Measurements from ENCODE around the gene PHF2.

PHF2 gene

GRCh38 chr9:93536874-93537273 lies 39.5 kb upstream of the PHF2 start:
- H3K79me2 ChIP-seq, result peaks cover 3% of the 10 kb centered on the region
- H3K4me3 ChIP-seq (ENCODE audit: low read depth, low read length), result no peak overlapping the region
- H3K27me3 ChIP-seq (ENCODE audit: control insufficient read depth, insufficient read depth, low read length), result no peaks in the 10 kb centered on the region
- H3K27ac ChIP-seq, result no peak overlapping the region
- no peak overlapping the region for H3K9ac ChIP-seq
- no peak overlapping the region for H3K4me2 ChIP-seq (ENCODE audit: low read length)
- H3K36me3 ChIP-seq (ENCODE audit: control insufficient read depth, insufficient read depth, low read length), result no peaks in the 10 kb centered on the region
- H3K4me1 ChIP-seq, result peaks cover 4% of the 10 kb centered on the region
- H2AFZ ChIP-seq, result no peak overlapping the region
- no peaks in the 10 kb centered on the region for H3K9me3 ChIP-seq (ENCODE audit: control insufficient read depth, low read length)
- no peak for TF ChIP-seq CTCF (IDR thresholded peaks at IDR 0.05)

- Histone ChIP-seq H3K27ac (no peak overlapping the region), H3K79me2 (no peaks in the 10 kb centered on the region), H3K36me3 (ENCODE audit: control insufficient read depth, insufficient read depth, low read length) (no peaks in the 10 kb centered on the region), H3K9ac (no peak overlapping the region), H3K4me1 (peaks cover 4% of the 10 kb centered on the region), H2AFZ (no peak overlapping the region), H3K9me3 (ENCODE audit: control insufficient read depth, low read length) (no peaks in the 10 kb centered on the region), H3K4me2 (ENCODE audit: low read length) (no peak overlapping the region), H3K4me3 (ENCODE audit: low read depth, low read length) (no peak overlapping the region), H3K27me3 (ENCODE audit: control insufficient read depth, insufficient read depth, low read length) (no peaks in the 10 kb centered on the region)
- no peak for TF ChIP-seq CTCF (IDR thresholded peaks at IDR 0.05)
These were observed 36.1 kb upstream of the PHF2 start for GRCh38 chr9:93540305-93540704.

- Histone ChIP-seq H3K79me2 (no peaks in the 10 kb centered on the region), H3K4me2 (ENCODE audit: low read length) (no peak overlapping the region), H3K27ac (no peak overlapping the region), H2AFZ (no peak overlapping the region), H3K27me3 (ENCODE audit: control insufficient read depth, insufficient read depth, low read length) (no peaks in the 10 kb centered on the region), H3K9me3 (ENCODE audit: control insufficient read depth, low read length) (no peaks in the 10 kb centered on the region), H3K9ac (no peak overlapping the region), H3K4me1 (peaks cover 4% of the 10 kb centered on the region), H3K4me3 (ENCODE audit: low read depth, low read length) (no peak overlapping the region), H3K36me3 (ENCODE audit: control insufficient read depth, insufficient read depth, low read length) (no peaks in the 10 kb centered on the region)
- no peak for TF ChIP-seq CTCF (IDR thresholded peaks at IDR 0.05)
These were observed 35.4 kb upstream of the PHF2 start for GRCh38 chr9:93541005-93541404.

- Histone ChIP-seq H3K27me3 (ENCODE audit: control insufficient read depth, insufficient read depth, low read length) (no peaks in the 10 kb centered on the region), H3K9ac (no peak overlapping the region), H3K4me3 (ENCODE audit: low read depth, low read length) (no peak overlapping the region), H3K9me3 (ENCODE audit: control insufficient read depth, low read length) (no peaks in the 10 kb centered on the region), H3K36me3 (ENCODE audit: control insufficient read depth, insufficient read depth, low read length) (no peaks in the 10 kb centered on the region), H3K79me2 (peaks cover 4% of the 10 kb centered on the region), H3K4me1 (peaks cover 4% of the 10 kb centered on the region), H3K4me2 (ENCODE audit: low read length) (peak overlapping the region; percentile 9), H2AFZ (no peak overlapping the region), H3K27ac (no peak overlapping the region)
- TF ChIP-seq CTCF (IDR thresholded peaks at IDR 0.05), result no peak
These were observed 34.6 kb upstream of the PHF2 start for GRCh38 chr9:93541581-93542349.

GRCh38 chr9:93543117-93543516 lies 33.3 kb upstream of the PHF2 start:
- H3K27me3 ChIP-seq (ENCODE audit: control insufficient read depth, insufficient read depth, low read length), result no peaks in the 10 kb centered on the region
- H3K27ac ChIP-seq, result no peak overlapping the region
- H3K4me1 ChIP-seq, result peaks cover 4% of the 10 kb centered on the region
- H2AFZ ChIP-seq, result no peak overlapping the region
- TF ChIP-seq CTCF (IDR thresholded peaks at IDR 0.05), result no peak
- H3K36me3 ChIP-seq (ENCODE audit: control insufficient read depth, insufficient read depth, low read length), result no peaks in the 10 kb centered on the region
- H3K9me3 ChIP-seq (ENCODE audit: control insufficient read depth, low read length), result no peaks in the 10 kb centered on the region
- peaks cover 4% of the 10 kb centered on the region for H3K79me2 ChIP-seq
- H3K9ac ChIP-seq, result no peak overlapping the region
- H3K4me2 ChIP-seq (ENCODE audit: low read length), result no peak overlapping the region
- H3K4me3 ChIP-seq (ENCODE audit: low read depth, low read length), result no peak overlapping the region
